Cardiac muscle cell (in vitro differentiated cells and primary cell): ENCODE results near the gene HS3ST3B1. TPM values are rescaled to one million over a fixed set of nuclear protein-coding genes. Genes with fewer than 3 reads are reported as not detected.

Experiments
- DNase-seq, 2 donors: peaks; one replicate each; pipeline versions ENCODE4 v3.0.0 to v3.0.0-alpha.2; 2010 to 2017; ENCODE audit warnings: low read depth in 1 of 2, low spot score in 1 of 2
- H3K27ac ChIP-seq: fragments of 200-600 bp; sonication (generic); 2 replicates; pipeline ENCODE4 v1.5.1; 2016
- H3K27me3 ChIP-seq: fragments of 200-600 bp; sonication (generic); 2 replicates; pipeline ENCODE4 v1.6.0; 2016; ENCODE audit warnings: control low read depth
- H3K36me3 ChIP-seq: fragments of 200-600 bp; sonication (generic); 2 replicates; pipeline ENCODE4 v1.5.1; 2016; ENCODE audit warnings: control low read depth
- H3K4me1 ChIP-seq: fragments of 200-600 bp; sonication (generic); 2 replicates; pipeline ENCODE4 v1.8.1; 2017; ENCODE audit warnings: low read depth, mild to moderate bottlenecking, mixed run types
- H3K4me3 ChIP-seq: fragments of 200-600 bp; sonication (generic); 2 replicates; pipeline ENCODE4 v1.5.1; 2016; ENCODE audit warnings: mild to moderate bottlenecking
- H3K9me3 ChIP-seq: fragments of 200-600 bp; sonication (generic); 2 replicates; pipeline ENCODE4 v1.5.1; 2017; ENCODE audit warnings: low read depth, mild to moderate bottlenecking, control low read depth
- polyA plus RNA-seq: library from polyadenylated mRNA; unstranded; fragments of >200 nt; fragmentation: Nextera tagmentation; extraction: Ambion mirVana; gene quantifications from 2 replicates; pipeline ENCODE4 v1.2.1, GENCODE V29; 2016
- total RNA-seq: library from RNA; depleted of rRNA; stranded (reverse); fragments of >200 nt; gene quantifications from 2 replicates; pipeline ENCODE4 v1.2.3, GENCODE V29; 2016
- TF ChIP-seq, protein P1 (sequence below): IDR thresholded peaks from 2 replicates; pipeline ENCODE4 v1.5.1; 2012; ENCODE audit warnings: low read depth, mild to moderate bottlenecking, low read length

The HS3ST3B1 gene
- total and polyA plus RNA-seq, 2 experiments from 2014 or later: 2.1 to 7.9 TPM

DNA sequence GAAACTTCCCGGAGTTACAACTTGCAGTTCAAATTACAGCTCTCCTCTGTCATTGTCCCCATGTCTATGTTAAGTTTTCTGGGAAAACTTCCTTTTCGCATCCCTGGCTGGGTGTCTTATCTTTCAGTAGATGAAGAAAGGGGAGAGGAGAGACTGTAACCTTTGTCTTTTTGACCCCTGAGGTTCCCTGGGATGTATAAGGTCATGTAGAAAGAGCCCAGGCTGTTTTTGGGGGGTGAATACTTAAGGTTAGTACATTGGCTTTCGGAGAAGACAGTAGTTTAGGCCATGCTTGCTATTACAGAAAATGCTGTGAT is 31.1 kb downstream of the HS3ST3B1 start:
- Histone ChIP-seq H3K9me3 (no peaks in the 10 kb centered on the region), H3K36me3 (no peaks in the 10 kb centered on the region), H3K27me3 (no peaks in the 10 kb centered on the region), H3K4me1 (peaks cover 13% of the 10 kb centered on the region), H3K27ac (no peak overlapping the region), H3K4me3 (no peak overlapping the region)
- TF ChIP-seq, protein P1, sequence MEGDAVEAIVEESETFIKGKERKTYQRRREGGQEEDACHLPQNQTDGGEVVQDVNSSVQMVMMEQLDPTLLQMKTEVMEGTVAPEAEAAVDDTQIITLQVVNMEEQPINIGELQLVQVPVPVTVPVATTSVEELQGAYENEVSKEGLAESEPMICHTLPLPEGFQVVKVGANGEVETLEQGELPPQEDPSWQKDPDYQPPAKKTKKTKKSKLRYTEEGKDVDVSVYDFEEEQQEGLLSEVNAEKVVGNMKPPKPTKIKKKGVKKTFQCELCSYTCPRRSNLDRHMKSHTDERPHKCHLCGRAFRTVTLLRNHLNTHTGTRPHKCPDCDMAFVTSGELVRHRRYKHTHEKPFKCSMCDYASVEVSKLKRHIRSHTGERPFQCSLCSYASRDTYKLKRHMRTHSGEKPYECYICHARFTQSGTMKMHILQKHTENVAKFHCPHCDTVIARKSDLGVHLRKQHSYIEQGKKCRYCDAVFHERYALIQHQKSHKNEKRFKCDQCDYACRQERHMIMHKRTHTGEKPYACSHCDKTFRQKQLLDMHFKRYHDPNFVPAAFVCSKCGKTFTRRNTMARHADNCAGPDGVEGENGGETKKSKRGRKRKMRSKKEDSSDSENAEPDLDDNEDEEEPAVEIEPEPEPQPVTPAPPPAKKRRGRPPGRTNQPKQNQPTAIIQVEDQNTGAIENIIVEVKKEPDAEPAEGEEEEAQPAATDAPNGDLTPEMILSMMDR: no peak
- no peak for DNase-seq

DNA sequence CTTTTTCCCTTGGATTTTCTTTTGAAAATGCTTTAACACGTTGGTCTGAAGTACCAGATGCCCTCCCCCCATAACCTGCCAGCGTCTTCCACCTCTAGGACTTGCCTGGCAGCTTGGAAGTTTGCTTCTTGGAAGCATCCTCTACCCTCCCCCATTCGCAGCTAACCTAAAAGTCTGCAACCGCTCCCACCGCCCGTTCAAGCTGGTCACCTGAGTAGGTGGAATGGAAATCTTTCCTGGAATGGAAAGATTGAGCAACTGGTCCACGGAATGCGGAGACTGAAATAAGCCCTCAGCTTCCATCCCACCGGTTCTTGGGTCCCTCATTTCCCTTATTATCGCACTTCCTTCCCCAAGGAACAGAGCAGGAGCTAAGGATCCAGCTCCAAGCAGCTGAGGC is 31.4 kb downstream of the HS3ST3B1 start:
- Histone ChIP-seq H3K4me3 (no peak overlapping the region), H3K9me3 (no peaks in the 10 kb centered on the region), H3K36me3 (no peaks in the 10 kb centered on the region), H3K27ac (no peak overlapping the region), H3K4me1 (peaks cover 13% of the 10 kb centered on the region), H3K27me3 (no peaks in the 10 kb centered on the region)
- DNase-seq: no peak
- TF ChIP-seq, protein P1: no peak

DNA sequence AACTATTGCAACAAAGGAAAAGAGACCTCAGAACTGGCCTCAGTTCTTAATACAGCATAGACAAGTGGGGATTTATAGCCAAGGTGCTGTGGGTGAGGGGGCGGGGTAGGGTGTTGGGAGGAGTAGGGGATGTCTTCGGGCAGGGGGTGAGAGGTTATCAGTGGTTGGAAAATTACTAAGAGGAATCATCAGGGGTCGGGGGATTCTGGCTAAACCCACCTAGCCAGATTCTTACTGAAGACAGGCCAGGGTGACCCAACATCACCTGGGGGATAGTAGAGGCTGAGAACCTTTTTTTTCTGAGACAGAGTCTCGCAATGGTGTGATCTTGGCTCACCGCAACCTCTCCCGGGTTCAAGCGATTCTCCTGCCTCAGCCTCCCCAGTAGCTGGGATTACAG is 32.6 kb downstream of the HS3ST3B1 start:
- Histone ChIP-seq H3K27me3 (no peaks in the 10 kb centered on the region), H3K9me3 (no peaks in the 10 kb centered on the region), H3K4me3 (no peak overlapping the region), H3K4me1 (peaks cover 13% of the 10 kb centered on the region), H3K36me3 (no peaks in the 10 kb centered on the region), H3K27ac (no peak overlapping the region)
- no peak for DNase-seq
- TF ChIP-seq, protein P1: no peak

DNA sequence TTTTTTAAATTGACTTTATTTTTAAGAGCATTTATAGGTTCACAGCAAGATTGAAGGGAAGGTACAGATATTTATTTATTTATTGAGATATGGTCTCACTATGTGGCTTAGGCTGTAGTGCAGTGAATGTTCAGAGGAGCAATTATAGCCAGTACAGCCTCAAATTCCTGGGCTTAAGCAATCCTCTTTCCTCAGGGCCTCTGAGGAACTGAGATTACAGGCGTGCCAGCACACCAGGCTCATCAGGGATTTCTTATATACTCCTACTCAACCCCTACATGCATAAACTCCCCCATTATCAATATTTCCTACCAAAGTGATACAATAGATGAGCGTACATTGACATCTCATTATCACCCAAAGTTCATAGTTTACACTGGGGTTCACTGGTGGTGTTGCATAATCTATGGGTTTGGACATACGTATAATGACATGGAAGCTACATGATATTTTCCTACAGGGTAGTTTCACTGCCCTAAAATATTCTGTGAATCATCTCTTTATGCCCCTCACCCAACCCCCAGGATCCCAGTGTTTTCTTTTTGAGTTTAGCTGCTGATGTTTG is 33.5 kb downstream of the HS3ST3B1 start:
- H3K27ac ChIP-seq: no peak overlapping the region
- no peaks in the 10 kb centered on the region for H3K9me3 ChIP-seq
- H3K36me3 ChIP-seq: no peaks in the 10 kb centered on the region
- peaks cover 13% of the 10 kb centered on the region for H3K4me1 ChIP-seq
- H3K4me3 ChIP-seq: no peak overlapping the region
- TF ChIP-seq, protein P1: no peak
- DNase-seq: peak in 1 of 2 donors; percentile 75
- no peaks in the 10 kb centered on the region for H3K27me3 ChIP-seq

DNA sequence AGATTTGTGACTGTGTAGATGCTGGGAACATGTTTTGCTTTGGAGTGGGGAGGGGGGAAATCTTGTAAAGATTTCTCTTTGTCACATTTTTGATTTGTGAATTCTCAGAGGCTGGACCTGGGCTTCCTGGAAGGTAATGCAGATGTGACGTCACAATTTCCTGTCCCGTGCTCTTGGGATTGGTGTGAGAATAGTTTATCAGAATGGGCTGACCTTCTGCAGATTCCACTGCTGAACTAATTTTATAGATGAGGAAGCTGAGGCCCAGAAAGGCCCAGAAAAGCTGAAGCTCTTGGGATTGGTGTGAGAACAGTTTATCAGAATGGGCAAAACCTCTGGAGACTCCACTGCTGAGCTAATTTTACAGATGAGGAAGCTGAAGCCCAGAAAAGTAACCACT is 34.0 kb downstream of the HS3ST3B1 start:
- H3K27me3 ChIP-seq: no peaks in the 10 kb centered on the region
- TF ChIP-seq, protein P1: no peak

DNA sequence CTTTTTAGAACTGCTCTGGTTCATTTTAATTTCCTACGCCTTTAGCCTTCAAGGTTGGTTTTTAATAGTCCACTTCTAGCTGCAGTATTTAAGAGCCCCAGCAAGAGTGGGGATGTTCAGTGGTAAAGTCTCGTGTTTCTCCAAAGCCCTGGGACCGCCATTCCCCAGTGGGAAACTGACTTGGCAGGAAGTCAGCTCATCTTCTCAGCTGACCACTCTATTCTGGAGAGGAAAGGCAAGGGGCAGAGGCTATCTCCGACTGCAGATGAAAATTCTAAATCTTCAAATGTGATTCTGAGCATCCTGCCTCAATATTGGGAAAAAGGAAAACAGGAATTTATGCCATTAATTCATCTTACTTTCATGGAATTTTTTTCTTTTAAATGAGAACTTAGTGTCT is 35.5 kb downstream of the HS3ST3B1 start:
- no peak overlapping the region for H3K27ac ChIP-seq
- DNase-seq: no peak
- no peaks in the 10 kb centered on the region for H3K36me3 ChIP-seq
- no peaks in the 10 kb centered on the region for H3K9me3 ChIP-seq
- H3K4me1 ChIP-seq: peaks cover 7% of the 10 kb centered on the region
- TF ChIP-seq, protein P1: no peak
- H3K4me3 ChIP-seq: no peak overlapping the region
- no peaks in the 10 kb centered on the region for H3K27me3 ChIP-seq

More for the DNA sequence above, 34.0 kb downstream of the HS3ST3B1 start:
- H3K27ac ChIP-seq: no peak overlapping the region
- peaks cover 13% of the 10 kb centered on the region for H3K4me1 ChIP-seq
- H3K4me3 ChIP-seq: no peak overlapping the region
- H3K9me3 ChIP-seq: no peaks in the 10 kb centered on the region
- no peaks in the 10 kb centered on the region for H3K36me3 ChIP-seq
- DNase-seq: peak in 1 of 2 donors; percentile 46
